ENCODE results near the gene HSD17B1.

Gene HSD17B1

GRCh38 chr17:42568341-42569111, 15.8 kb downstream of the HSD17B1 start:
- no peak for DNase-seq

- DNase-seq = no peak
Observed at GRCh38 chr17:42571435-42572225, 18.9 kb downstream of the HSD17B1 start.

- no peak for DNase-seq
Observed at GRCh38 chr17:42573095-42573494, 20.4 kb downstream of the HSD17B1 start.

- no peak for DNase-seq
Observed at GRCh38 chr17:42574463-42574862, 21.7 kb downstream of the HSD17B1 start.

- DNase-seq = no peak
Observed at GRCh38 chr17:42577140-42577531, 24.4 kb downstream of the HSD17B1 start.

- peak; percentile 93 for DNase-seq
Observed at GRCh38 chr17:42577532-42578281, 25.0 kb downstream of the HSD17B1 start, which contains the start of gene PSMC3IP. Gene PSMC3IP, minus strand, starts transcription at chr17:42577729. Its CDS starts 43 bp downstream, at chr17:42577686.

- DNase-seq = peak; percentile 51
Observed at GRCh38 chr17:42578282-42578869, 25.7 kb downstream of the HSD17B1 start.

- no peak for DNase-seq
Observed at GRCh38 chr17:42579794-42580551, 27.2 kb downstream of the HSD17B1 start.

GRCh38 chr17:42581744-42582270, 29.1 kb downstream of the HSD17B1 start:
- DNase-seq = no peak

GRCh38 chr17:42584880-42585279, 32.2 kb downstream of the HSD17B1 start:
- no peak for DNase-seq

GRCh38 chr17:42585353-42585752, 32.6 kb downstream of the HSD17B1 start:
- DNase-seq = no peak

- DNase-seq = no peak
Observed at GRCh38 chr17:42586514-42587230, 33.9 kb downstream of the HSD17B1 start.

- DNase-seq = no peak
Observed at GRCh38 chr17:42590886-42591285, 38.2 kb downstream of the HSD17B1 start.

- no peak for DNase-seq
Observed at GRCh38 chr17:42591411-42591810, 38.7 kb downstream of the HSD17B1 start.

- no peak for DNase-seq
Observed at GRCh38 chr17:42596386-42596785, 43.7 kb downstream of the HSD17B1 start.

- DNase-seq = no peak
Observed at GRCh38 chr17:42598905-42599304, 46.2 kb downstream of the HSD17B1 start.

GRCh38 chr17:42603318-42603717, 50.6 kb downstream of the HSD17B1 start:
- DNase-seq = no peak
